Fibroblast of mammary gland (primary cell): ENCODE data around the gene ART5.

Source experiments
- DNase-seq: peaks from one replicate; pipeline ENCODE4 v3.0.0-alpha.2; 2010; ENCODE audit warnings: low read depth
- H3K4me3 ChIP-seq: 2 replicates; pipeline ENCODE4 v1.5.1; 2011; ENCODE audit warnings: low read depth, mild to moderate bottlenecking, low read length, moderate library complexity; ENCODE audit not compliant: control insufficient read depth
- TF ChIP-seq, protein P1 (sequence below): conservative IDR thresholded peaks from 2 replicates; pipeline ENCODE4 v1.5.1; 2011; ENCODE audit warnings: low read depth, low read length, inconsistent platforms; ENCODE audit not compliant: control insufficient read depth, insufficient read depth

Gene ART5, protein sequence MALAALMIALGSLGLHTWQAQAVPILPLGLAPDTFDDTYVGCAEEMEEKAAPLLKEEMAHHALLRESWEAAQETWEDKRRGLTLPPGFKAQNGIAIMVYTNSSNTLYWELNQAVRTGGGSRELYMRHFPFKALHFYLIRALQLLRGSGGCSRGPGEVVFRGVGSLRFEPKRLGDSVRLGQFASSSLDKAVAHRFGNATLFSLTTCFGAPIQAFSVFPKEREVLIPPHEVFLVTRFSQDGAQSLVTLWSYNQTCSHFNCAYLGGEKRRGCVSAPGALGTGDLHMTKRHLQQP

DNA sequence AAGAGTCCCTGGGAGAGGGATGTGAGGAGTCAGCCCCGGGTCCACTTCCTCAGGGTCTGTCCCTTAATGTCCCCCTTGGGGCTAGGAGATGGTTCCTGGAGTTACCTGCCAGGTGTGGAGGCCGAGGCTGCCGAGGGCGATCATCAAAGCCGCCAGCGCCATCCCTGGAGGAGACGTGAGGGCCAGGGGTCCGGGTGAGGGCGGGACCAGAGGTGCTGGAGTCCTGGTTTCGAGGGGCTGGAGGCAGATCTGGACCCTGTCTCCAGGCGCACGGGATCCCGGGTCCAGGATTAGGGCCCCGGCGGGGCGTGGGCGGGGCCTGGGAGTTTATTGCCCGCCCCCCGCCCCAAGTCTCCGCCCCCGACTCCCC lies at the start of gene ART5:
ART5 (minus strand) TSS at position 292 of the 370 bp plus-strand sequence; CDS start at position 162, 130 bp downstream.
- DNase-seq: no peak
- peak within 1 kb of the TSS; percentile 43 for H3K4me3 ChIP-seq
- TF ChIP-seq, protein P1, sequence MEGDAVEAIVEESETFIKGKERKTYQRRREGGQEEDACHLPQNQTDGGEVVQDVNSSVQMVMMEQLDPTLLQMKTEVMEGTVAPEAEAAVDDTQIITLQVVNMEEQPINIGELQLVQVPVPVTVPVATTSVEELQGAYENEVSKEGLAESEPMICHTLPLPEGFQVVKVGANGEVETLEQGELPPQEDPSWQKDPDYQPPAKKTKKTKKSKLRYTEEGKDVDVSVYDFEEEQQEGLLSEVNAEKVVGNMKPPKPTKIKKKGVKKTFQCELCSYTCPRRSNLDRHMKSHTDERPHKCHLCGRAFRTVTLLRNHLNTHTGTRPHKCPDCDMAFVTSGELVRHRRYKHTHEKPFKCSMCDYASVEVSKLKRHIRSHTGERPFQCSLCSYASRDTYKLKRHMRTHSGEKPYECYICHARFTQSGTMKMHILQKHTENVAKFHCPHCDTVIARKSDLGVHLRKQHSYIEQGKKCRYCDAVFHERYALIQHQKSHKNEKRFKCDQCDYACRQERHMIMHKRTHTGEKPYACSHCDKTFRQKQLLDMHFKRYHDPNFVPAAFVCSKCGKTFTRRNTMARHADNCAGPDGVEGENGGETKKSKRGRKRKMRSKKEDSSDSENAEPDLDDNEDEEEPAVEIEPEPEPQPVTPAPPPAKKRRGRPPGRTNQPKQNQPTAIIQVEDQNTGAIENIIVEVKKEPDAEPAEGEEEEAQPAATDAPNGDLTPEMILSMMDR: no peak

DNA sequence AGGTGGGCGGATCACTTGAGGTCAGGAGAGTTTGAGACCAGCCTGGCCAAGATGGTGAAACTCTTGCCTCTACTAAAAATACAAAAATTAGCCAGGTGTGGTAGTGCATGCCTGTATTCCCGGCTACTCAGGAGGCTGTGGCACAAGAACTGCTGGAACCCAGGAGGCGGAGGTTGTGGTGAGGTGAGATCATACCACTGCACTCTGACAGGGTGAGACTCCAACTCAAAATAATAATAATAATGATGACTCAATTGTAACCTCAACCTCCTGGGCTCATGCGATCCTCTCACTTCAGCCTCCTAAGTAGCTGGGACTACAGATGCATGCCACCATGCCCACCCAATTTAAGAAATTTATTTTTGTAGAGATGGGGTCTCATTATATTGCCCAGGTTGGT lies 45.0 kb upstream of the ART5 start:
- TF ChIP-seq, protein P1: no peak
- H3K4me3 ChIP-seq: no peak overlapping the region
- DNase-seq: peak; percentile 30

DNA sequence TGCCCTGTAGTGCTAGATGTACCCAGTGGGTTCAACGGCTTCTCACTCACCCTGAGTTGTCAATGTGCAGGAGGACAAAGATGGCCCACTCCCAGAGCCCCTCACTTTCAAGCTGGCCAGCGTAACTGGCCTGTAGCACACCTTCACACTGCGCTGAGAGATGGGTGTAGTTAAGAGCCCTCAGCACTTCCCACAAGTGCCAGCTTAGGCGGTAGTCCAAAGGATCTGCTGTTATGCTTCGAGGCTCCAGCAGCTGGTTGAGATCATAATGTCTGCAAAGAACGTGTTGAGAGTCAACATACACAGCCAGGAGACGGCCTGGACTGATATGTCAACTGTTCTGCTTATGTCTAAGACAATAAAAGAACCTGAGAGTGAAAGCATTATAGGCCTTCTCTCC lies 44.1 kb upstream of the ART5 start:
- TF ChIP-seq, protein P1: no peak
- DNase-seq: no peak
- H3K4me3 ChIP-seq: no peak overlapping the region

DNA sequence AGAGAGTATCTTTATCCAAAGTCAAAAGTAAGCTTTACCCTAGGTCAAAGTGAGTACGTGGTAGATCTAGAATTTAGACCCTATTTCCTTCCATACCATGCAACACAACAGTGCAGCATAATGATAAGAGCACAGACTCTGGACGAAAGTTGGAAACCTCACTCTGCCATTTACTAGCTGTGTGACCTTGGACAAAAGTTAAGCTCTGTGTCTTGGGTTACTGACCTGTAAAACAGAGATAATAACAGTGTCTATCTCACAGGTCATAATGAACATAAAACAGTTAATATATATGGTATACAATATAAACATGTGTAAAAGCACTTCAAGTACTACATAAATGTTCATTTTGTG lies 43.0 kb upstream of the ART5 start:
- TF ChIP-seq, protein P1: no peak
- H3K4me3 ChIP-seq: no peak overlapping the region
- DNase-seq: no peak

DNA sequence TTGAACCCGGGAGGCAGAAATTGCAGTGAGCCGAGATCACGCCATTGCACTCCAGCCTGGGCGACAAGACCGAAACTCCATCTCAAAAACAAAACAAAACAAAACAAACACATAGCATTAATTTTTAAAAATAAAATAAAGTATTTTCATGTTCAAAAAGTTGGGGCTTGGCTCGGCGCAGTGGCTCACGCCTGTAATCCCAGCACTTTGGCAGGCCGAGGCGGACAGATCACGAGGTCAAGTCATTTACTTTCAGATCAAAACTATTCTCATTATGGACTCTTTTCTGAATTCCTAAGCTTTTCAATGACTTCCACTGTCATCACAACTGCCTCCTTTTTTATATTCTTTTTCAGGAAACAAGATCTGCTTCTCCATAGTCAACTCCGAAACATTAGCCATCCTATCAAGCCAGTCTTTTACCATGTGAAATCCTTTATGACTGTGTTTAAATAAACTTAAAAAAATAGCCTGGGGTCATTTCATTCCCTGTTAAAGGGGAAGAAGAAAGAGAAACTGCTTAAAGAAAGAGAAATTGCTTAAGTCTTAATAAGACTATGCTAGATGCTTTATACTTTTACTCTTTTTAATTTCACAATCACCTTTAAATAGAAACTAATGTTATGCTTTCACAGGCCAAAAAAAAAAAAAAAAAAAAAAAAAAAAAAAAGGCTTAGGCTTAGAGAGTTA lies 42.5 kb upstream of the ART5 start:
- TF ChIP-seq, protein P1: no peak
- DNase-seq: no peak
- H3K4me3 ChIP-seq: no peak overlapping the region

DNA sequence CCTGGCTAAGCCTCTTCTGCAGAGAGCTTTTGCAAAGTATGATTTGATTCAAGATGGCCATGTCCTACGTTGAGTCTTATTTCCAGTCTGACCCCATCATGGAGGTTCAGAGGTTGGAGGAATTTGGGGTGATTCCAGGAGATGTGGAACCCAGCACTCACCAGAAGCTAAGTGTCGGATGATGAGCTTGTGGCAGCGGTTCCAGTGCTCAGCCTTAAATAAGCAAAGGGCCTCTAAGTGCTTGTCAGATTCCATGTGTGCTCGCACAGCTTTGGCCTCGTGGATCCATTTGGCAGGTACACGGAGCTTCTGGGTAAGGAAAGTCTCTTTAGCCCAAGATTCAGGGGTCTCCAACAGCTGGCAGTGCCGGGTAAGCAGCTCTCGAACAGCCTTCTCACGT lies 41.2 kb upstream of the ART5 start:
- no peak overlapping the region for H3K4me3 ChIP-seq
- TF ChIP-seq, protein P1: no peak
- no peak for DNase-seq
